ENCODE measurements around the gene ZNF738. TPM values are rescaled to one million over a fixed set of nuclear protein-coding genes. Genes with fewer than 3 reads are reported as not detected.

Gene ZNF738
- total RNA-seq, 1 donor from 2014 or later, result 5.7 TPM

DNA sequence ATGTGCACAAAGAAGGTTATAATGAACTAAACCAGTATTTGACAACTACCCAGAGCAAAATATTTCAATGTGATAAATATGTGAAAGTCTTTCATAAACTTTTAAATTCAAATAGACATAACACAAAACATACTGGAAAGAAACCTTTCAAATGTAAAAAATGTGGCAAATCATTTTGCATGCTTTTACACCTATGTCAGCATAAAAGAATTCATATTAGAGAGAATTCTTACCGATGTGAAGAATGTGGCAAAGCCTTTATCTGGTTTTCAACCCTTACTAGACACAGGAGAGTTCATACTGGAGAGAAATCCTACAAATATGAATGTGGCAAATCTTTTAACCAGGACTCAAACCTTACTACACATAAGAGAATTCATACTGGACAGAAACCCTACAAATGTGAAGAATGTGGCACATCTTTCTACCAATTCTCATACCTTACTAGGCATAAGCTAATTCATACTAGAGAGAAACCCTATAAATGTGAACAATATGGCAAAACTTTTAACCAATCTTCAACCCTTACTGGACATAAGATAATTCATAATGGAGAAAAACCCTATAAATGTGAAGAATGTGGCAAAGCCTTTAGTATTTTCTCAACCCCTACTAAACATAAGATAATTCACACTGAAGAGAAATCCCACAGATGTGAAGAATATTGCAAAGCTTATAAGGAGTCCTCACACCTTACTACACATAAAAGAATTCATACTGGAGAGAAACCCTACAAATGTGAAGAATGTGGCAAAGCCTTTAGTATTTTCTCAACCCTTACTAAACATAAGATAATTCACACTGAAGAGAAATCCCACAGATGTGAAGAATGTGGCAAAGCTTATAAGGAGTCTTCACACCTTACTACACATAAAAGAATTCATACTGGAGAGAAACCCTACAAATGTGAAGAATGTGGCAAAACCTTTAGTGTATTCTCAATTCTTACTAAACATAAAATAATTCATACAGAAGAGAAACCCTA lies 64.5 kb downstream of the ZNF738 start:
- Histone ChIP-seq H3K36me3 (no peaks in the 10 kb centered on the region), H3K4me3 (no peak overlapping the region), H3K27me3 (ENCODE audit: low read depth) (no peaks in the 10 kb centered on the region), H3K27ac (no peak overlapping the region), H3K9me3 (peaks cover 98% of the 10 kb centered on the region), H3K4me1 (no peaks in the 10 kb centered on the region)
- no peak for ATAC-seq
- intact Hi-C loops (cut with DNase I), result no loop called here
- TF ChIP-seq, protein P1, sequence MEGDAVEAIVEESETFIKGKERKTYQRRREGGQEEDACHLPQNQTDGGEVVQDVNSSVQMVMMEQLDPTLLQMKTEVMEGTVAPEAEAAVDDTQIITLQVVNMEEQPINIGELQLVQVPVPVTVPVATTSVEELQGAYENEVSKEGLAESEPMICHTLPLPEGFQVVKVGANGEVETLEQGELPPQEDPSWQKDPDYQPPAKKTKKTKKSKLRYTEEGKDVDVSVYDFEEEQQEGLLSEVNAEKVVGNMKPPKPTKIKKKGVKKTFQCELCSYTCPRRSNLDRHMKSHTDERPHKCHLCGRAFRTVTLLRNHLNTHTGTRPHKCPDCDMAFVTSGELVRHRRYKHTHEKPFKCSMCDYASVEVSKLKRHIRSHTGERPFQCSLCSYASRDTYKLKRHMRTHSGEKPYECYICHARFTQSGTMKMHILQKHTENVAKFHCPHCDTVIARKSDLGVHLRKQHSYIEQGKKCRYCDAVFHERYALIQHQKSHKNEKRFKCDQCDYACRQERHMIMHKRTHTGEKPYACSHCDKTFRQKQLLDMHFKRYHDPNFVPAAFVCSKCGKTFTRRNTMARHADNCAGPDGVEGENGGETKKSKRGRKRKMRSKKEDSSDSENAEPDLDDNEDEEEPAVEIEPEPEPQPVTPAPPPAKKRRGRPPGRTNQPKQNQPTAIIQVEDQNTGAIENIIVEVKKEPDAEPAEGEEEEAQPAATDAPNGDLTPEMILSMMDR (IDR thresholded peaks at IDR 0.05), result no peak
- DNase-seq, result no peak

Other genes with a start within 250 kb of the ZNF738 start
- gene ZNF431, start 217.0 kb upstream of the ZNF738 start, total RNA-seq, result 30.5 TPM
- 17.0 TPM for gene ZNF708, start 29.6 kb upstream of the ZNF738 start, total RNA-seq
- 37.1 TPM for gene ZNF493, start 38.1 kb downstream of the ZNF738 start, total RNA-seq
- gene ZNF429, start 146.6 kb downstream of the ZNF738 start, total RNA-seq, result 19.3 TPM

Data from lower lobe of right lung (tissue), 2 donors.